ENCODE data around the gene VKORC1.

The VKORC1 gene

DNA sequence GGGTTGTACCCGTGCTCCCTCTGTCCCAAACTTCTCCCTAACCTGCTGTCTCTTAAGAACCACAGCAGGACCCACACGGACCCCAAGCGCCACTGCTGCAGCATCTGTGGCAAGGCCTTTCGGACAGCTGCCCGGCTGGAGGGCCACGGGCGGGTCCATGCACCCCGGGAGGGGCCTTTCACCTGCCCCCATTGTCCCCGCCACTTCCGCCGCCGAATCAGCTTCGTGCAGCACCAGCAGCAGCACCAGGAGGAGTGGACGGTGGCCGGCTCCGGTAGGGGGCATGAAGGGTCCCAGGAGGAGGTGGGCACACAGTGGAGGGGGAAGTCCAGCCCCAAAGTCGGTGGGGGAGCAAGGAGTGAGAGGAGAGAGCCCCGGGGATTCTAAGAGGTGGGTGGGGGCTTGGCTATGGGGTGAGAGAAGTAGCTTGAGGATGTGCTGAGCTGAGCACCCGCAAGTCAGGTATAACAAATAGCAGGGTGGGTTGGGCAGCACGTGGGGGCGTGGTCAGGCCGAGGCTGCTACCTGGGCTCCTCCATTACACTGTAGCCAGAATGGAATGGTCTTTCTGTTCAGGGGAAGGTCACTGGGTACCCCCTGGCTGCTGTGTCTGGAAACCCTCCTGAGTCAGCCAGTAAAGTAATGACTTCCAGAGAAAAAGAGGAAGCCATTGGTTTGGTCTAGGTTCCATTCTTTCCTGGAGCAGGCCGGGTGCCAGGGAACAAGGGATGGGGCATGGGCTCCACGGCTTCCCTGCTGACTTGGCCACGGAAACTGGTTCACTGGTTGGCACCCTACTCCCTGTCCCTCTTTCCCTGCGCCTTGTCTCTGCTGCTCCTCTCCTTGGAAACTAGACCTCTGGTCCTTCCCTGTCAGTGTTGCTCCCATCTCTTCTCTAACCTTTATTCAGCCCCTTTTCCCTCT lies 12.9 kb downstream of the VKORC1 start:
- no peak for DNase-seq

DNA sequence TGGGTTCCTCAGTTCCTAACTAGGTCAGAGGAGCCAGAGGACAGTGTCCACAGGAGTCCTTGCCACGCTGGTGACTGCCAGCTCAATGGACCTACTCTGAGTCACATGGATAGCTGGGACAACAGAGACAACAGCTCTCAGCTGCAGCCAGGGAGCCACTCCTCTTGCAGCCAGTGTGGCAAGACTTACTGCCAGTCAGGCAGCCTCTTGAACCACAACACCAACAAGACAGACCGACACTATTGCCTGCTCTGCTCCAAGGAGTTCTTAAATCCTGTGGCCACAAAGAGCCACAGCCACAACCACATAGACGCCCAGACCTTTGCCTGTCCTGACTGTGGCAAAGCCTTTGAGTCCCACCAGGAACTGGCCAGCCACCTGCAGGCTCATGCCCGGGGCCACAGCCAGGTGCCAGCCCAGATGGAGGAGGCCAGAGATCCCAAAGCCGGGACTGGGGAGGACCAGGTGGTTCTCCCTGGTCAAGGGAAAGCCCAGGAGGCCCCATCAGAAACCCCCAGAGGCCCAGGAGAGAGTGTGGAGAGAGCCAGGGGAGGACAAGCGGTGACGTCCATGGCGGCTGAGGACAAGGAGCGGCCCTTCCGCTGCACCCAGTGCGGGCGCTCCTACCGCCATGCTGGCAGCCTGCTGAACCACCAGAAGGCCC lies 13.7 kb downstream of the VKORC1 start:
- no peak for DNase-seq

DNA sequence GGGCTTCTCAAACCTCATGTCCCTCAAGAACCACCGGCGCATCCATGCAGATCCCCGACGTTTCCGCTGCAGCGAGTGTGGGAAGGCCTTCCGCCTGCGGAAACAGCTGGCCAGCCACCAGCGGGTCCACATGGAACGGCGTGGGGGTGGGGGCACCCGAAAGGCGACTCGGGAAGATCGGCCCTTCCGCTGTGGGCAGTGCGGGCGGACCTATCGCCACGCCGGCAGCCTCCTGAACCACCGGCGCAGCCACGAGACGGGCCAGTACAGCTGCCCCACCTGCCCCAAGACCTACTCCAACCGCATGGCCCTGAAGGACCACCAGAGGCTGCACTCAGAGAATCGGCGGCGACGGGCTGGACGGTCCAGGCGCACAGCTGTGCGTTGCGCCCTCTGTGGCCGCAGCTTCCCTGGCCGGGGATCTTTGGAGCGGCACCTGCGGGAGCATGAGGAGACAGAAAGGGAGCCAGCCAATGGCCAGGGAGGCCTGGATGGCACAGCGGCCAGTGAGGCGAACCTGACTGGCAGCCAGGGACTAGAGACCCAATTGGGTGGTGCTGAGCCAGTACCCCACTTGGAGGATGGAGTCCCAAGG lies 14.5 kb downstream of the VKORC1 start:
- no peak for DNase-seq

DNA sequence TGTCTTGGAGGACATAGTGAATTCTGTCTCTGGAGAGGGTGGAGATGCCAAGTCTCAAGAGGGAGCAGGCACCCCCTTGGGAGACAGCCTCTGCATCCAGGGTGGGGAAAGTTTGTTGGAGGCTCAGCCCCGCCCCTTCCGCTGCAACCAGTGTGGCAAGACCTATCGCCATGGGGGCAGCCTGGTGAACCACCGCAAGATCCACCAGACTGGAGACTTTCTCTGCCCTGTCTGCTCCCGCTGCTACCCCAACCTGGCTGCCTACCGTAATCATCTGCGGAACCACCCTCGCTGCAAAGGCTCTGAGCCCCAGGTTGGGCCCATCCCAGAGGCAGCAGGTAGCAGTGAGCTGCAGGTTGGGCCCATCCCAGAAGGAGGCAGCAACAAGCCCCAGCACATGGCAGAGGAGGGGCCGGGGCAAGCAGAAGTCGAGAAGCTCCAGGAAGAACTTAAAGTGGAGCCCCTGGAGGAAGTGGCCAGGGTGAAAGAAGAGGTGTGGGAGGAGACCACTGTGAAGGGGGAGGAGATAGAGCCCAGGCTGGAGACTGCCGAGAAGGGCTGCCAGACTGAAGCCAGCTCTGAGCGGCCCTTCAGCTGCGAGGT lies 15.2 kb downstream of the VKORC1 start:
- no peak for DNase-seq

DNA sequence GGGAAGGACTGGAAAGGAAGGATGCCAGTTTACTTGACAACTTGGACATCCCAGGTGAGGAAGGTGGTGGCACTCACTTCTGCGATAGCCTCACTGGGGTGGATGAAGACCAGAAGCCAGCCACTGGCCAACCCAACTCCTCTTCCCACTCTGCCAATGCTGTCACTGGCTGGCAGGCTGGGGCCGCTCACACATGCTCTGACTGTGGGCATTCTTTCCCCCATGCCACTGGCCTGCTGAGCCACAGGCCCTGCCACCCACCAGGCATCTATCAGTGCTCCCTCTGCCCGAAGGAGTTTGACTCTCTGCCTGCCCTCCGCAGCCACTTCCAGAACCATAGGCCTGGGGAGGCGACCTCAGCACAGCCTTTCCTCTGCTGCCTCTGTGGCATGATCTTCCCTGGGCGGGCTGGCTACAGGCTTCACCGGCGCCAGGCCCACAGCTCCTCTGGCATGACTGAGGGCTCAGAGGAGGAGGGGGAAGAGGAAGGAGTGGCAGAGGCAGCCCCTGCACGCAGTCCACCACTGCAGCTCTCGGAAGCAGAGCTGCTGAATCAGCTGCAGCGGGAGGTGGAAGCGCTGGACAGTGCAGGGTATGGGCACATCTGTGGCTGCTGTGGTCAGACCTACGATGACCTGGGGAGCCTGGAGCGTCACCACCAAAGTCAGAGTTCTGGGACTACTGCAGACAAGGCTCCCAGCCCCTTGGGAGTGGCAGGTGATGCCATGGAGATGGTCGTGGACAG lies 15.8 kb downstream of the VKORC1 start:
- no peak for DNase-seq

DNA sequence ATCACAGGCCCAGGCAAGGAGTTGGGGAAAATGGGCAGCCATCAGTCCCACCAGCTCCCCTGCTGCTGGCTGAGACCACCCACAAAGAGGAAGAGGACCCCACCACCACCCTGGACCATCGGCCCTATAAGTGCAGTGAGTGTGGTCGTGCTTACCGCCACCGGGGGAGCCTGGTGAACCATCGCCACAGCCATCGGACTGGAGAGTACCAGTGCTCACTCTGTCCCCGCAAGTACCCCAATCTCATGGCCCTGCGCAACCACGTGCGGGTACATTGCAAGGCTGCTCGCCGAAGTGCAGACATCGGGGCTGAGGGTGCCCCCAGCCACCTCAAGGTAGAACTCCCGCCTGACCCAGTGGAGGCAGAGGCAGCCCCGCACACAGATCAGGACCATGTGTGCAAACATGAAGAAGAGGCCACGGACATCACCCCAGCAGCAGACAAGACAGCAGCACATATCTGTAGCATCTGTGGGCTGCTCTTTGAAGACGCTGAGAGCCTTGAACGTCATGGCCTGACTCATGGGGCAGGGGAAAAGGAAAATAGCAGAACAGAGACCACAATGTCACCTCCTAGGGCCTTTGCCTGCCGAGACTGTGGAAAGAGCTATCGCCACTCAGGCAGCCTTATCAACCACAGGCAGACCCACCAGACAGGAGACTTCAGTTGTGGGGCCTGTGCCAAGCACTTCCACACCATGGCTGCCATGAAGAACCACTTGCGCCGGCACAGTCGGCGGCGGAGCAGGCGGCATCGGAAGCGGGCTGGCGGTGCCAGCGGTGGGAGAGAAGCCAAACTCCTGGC lies 16.8 kb downstream of the VKORC1 start:
- DNase-seq = no peak

DNA sequence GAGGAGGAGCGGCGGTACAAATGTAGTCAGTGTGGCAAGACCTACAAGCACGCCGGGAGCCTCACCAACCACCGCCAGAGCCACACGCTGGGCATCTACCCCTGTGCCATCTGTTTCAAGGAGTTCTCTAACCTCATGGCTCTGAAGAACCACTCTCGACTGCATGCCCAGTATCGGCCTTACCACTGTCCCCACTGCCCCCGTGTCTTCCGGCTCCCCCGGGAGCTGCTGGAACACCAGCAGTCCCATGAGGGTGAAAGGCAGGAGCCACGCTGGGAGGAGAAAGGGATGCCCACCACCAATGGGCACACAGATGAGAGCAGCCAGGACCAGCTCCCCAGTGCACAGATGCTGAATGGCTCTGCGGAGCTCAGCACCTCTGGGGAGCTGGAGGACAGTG lies 17.6 kb downstream of the VKORC1 start:
- no peak for DNase-seq

DNA sequence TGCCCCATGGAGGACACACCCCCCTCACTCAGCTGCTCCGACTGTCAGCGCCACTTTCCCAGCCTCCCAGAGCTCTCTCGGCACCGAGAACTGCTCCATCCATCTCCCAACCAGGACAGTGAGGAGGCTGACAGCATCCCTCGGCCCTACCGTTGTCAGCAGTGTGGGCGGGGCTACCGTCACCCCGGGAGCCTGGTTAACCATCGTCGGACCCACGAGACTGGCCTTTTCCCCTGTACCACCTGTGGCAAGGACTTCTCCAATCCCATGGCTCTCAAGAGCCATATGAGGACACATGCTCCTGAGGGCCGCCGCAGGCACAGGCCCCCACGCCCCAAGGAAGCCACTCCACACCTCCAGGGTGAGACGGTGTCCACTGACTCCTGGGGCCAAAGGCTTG lies 18.3 kb downstream of the VKORC1 start:
- no peak for DNase-seq

DNA sequence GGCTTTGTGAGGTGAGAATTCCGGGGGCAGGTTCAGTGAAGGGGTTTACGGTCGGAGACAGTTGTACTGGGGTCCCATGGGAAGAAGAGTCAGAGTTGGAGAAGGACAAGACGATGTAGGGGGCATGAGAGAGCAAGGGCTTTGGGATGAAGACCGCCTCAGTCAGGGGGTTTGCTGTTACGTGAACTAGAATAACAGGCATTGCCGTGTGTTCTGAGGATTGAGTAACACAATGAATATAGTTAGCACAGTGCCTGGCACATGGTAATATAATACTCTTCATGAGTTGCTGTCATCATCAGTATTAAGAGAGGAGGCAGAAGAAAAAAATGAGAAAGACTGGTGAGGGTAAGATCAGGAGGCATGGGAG lies 19.8 kb downstream of the VKORC1 start:
- DNase-seq = no peak

DNA sequence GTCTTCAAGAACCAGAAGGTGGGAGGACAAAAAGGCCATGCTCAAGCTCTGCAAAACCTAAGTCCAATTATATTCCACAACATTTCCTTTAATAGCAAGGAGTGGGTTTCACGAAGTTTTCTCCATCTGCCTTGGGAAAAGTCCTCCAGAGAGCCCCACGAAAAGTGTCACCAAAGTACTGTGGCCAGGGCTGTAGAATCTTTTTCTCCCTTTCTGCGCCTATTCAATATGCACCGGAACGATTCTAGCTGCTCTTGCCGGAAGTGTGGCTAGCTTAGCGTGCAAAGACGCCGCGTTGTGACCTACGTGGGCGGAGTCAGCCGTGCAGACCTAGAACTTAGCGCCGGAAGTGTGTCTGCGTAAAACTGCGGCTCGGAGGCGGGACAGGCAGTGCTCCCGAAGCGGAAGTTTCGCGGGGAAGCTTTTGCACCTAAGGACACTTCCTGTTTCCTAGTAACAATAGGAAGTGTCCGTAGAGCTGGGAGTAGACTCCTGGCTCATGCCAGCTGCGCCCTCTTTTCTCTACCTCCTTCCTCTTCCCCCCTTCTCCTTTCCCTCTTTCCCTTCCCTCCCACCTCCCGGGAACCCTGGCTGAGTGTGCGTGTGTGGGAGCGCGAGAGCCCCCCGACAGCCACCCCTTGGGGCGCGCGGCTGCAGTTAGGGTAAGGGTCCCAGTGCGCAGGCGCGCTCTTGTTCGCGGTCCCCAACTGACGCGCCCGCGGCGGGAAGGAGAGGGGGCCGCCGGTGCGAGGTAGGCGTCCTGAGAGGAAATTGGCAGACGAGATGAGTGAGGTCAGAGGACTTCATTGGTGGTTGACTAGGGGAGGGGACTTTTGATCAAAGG lies 20.4 kb downstream of the VKORC1 start, which contains the start of the genes ZNF646 and ZNF668:
Gene ZNF646 (plus strand): TSS at position 453 of the 844 bp plus-strand sequence. CDS start 1,903 bp downstream, outside the sequence.
Gene ZNF668 (minus strand): TSS at position 271 of the 844 bp plus-strand sequence. CDS start 9,781 bp downstream, outside the sequence.
- peak; percentile 99 for DNase-seq

DNA sequence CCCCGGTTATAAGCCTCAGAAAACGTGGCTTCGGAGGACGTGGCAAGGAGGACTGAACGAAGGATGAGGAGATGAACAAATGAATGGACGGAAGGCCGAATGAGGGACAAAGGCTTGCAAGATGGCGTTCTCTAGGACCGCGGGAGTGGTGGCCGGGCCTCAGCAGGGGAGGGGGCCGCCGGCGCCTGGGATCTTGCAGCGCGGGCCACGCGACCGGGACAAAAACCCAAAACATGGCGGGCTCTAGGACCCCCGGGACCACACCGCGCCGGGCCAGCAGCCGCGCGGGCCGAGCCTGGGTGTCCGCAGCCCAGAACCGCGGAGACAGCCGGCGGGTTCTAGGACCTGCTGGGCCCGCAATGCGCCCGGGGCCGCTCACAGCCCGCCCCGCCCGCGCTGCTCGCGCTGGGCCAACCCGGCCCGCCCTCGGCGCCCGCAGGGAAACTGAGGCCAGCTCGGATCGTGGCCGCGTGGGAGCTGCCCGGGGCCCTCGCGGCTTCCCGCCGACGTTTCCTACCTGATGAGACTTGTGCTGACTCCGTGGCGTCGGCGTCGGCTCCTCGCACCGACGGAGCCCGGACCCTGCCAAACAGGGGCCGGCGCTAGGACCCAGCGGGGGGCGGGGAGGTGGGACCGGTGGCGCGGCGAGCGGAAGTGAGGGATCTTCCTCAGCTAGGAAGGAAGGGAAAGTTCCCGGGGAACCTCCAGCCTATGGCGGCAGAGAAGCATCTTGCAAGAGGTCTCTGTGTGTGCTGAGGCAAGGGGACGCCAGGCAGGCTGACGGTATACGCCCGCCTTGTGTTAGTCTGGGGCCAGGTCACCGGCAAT lies 21.2 kb downstream of the VKORC1 start:
- peak; percentile 89 for DNase-seq

DNA sequence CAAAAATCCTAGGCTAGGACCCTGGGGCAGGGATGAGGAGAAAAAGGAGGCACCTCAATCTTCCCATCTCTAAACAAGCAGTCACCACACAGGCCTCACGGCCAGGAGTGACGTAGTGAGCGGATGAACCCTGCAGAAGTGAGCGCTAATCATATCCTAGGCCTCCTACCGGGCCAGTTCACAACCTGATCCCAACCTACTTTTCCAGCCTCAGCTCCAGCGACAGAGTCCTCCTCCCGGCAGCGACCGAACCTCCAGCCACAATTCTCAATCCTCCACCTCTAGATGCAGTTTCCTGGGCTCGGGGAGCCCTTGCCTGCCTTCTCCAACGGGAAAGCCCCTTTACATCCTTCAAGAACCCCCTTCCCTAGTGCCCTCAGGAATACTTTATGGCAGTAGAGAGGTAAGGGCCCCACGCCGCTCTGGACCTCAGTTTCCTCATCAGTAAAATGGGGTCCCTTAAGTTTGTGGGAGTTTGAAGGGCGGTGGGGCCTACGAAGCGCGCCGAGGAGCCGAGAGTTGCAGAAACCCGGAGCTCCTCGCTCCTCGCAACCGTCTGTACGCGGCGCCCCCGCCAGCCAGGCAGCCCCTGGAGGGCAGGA lies 22.0 kb downstream of the VKORC1 start:
- DNase-seq = peak; percentile 43

DNA sequence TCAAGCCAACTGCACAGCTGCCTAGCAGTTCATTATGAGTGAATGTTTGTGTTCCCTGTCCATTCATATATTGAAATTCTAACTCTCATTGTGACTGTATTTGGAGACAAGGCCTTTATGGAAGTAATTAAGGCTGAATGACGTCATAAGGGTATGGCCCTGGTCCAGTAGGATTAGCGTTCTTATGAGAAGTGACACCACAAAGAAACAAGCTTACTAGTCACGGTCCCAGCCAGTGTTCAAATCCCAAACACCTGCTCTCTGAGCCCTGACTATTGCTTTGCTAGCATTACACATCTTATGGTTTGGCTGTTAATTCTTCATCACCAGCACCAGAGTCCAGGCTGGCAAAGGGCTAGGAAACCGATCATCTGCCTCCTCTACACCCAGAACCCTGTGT lies 22.7 kb downstream of the VKORC1 start:
- no peak for DNase-seq

DNA sequence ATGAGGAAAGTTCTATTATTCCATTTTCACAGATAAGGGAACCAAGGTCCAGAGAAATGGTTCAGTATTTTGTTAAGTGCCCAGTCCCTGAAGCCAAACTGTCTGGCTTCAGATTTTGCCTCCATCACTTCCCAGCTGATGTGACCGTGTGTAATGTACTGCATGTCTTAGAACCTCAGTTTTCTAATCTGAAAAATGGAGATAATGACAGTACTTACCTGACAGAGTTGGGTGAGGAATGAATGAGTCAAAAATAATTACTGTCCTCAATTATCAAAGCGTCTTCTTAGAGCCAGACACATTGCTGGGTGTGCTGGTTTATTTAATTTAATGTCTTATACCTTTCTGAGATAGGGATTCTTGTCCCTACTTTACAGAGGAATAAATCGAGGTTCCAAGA lies 27.3 kb downstream of the VKORC1 start:
- DNase-seq = no peak

DNA sequence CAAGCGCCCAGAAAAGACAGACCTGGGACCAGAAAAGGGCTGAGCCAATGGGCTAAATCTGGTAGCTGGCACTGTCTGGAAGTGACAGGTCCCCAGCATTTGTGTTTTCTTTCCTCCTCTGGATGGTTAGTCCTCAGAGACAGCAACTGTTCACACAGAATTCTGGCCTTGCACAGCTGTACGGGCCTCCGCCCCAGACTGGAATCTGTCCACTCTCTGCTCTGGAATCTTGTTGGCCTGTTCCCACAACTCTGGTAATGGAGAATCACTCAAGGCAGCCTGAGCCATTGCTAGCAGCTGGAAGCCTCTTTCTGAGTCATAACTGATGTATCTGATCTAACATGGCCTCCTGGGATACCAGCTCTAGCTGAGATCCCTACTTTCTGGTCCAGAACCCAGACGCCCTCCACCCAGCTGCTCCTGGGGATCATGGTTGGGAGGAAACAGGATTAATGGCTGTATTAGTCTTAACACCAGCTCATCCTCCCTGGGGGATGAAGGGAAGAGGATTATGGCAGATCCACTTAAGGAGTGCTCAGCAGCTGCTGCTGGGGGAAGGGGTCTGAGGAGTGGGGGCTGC lies 29.6 kb downstream of the VKORC1 start:
- DNase-seq = no peak

DNA sequence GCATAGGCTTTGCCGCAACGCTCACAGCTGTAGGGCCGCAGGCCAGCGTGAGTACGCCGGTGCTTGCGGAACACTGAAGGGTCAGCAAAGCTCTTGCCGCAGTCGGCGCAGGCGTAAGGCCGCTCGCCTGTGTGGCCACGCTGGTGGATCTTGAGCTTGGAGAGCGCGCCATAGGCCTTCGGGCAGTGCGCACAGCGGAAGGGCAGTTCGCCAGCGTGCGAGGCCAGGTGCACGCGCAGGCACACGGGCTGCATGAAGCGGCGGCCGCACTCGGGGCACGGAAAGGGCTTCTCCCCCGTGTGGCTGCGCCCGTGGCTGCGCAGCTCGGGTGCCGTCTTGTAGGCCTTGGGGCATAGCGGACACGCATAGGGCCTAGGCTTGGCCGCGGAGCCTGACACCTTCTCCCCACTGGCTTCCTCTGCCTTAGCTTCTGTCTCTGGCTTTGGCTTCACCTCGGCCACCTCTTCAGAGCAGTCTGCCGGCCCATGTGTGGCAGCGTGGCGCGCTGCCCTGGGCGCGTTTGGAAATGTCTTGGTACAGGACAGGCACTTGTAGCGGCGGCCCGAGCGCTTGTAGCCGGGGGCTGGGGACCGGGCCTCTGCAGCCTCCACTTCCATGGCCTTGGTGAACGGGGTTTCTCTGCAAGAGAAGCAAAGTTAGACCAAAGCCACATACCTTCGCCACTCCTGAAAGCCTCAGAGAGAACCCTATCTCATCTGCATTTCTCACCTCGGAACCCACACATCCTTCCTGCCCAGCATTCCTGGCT lies 30.6 kb downstream of the VKORC1 start:
- DNase-seq = no peak

DNA sequence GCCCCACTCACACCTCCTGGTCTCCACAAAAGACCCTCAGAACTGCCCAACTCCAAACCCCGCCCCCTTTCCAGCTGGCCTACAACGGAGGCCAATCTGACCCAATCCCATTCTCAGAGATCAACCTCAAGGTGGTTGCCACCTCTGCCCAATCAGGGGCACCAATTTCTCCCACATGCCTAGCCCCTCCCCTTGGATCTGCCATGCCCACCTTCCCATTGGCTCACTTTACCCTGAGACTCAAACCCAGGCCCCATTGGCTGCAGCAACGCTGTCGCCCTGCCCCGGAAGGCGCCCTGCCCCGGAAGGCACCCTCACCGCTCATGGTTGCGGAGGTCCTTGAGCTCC lies 31.1 kb downstream of the VKORC1 start:
- no peak for DNase-seq

DNA sequence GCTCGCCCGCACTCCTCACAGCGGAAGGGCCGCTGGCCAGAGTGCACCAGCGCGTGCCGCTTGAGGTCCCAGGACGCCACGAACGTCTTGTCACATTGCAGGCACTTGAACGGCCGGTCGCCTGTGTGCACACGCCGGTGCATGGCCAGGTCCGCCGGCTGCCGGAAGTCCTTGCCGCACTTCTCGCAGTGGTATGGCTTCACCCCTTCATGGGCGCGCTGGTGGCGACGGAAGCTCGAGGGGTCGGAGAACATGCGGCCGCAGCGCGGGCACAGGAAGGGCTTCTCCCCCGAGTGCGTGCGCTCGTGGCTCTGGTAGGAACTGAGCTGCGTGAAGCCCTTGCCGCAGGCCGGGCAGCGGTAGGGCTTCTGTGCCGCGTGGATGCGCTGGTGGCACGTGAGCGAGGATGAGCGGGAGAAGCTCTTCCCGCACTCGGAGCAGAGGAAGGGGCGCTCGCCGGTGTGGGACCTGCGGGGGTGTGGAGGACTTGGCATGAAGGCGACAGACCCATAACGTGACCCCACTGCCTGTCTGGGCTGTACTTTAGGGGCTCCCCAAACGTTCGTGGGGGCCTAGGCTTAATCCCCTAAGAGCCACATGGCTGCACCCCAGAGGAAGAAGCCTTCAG lies 32.7 kb downstream of the VKORC1 start:
- DNase-seq = no peak

Data from stimulated activated naive CD4-positive, alpha-beta T cell treated with Interleukin-2 at 50 U/mL for 16 hours (primary cell).